ENCODE results near the gene ROBO3.

ROBO3 gene

DNA sequence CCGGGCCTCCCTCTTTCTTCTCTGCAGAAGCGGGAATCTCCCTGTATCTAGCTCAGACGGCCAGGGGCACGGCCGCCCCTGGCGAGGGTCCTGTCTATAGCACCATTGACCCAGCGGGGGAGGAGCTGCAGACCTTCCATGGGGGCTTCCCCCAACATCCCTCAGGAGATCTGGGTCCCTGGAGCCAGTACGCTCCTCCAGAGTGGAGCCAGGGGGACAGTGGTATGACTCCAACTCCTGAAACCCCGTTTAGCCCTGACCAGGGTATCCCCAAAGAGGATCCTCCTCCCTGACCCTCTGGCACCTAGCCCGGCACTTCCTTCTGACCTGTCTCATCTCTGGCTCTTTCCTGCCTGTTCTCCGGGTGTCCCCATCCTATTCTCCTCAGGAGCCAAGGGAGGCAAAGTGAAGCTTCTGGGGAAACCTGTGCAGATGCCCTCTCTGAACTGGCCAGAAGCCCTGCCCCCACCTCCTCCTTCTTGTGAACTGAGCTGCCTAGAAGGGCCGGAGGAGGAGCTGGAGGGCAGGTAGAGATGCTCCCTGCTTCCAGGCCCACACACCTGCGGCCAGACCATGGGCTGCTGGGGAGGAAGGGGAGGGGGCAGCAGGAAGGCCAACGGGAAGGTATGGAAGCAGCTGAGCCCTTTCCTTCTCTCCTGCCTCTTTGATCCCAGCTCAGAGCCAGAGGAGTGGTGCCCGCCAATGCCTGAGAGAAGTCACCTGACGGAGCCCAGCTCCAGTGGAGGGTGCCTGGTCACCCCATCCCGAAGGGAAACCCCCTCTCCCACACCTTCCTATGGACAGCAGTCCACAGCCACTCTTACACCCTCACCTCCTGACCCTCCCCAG, 12.9 kb downstream of the ROBO3 start:
- DNase-seq = no peak

DNA sequence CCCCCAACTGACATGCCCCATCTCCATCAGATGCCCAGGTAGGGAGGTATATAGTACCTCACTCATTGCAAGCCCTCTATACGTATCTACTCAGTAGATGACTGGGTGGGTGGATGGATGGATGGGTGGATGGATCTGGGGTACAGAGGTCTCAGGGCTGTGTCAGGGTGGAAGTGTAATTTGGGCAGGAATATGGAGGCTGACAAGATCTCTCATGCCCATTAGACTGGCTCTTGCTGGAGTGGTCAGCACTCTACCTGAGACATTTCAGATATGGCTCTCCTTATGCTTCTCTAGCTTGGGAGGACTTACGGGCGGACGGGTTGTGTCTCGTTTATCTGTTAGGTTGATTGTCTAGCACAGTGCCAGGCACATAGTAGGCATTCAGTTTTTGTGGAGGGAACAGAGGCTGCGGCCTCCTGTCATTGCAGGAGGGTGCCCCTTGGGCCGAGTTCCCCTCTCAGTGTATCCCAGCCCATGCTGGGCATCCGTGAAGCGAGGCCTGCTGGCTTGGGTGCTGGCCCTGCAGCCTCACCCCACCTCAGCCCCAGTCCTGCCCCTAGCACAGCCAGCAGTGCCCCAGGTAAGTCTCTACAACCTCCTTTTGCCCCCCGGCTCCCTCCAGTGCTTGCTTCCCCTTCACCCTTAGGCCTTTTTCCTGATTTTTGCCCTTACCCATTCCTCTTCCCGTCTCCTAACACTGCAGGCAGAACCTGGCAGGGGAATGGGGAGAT, 13.7 kb downstream of the ROBO3 start:
- no peak for DNase-seq

DNA sequence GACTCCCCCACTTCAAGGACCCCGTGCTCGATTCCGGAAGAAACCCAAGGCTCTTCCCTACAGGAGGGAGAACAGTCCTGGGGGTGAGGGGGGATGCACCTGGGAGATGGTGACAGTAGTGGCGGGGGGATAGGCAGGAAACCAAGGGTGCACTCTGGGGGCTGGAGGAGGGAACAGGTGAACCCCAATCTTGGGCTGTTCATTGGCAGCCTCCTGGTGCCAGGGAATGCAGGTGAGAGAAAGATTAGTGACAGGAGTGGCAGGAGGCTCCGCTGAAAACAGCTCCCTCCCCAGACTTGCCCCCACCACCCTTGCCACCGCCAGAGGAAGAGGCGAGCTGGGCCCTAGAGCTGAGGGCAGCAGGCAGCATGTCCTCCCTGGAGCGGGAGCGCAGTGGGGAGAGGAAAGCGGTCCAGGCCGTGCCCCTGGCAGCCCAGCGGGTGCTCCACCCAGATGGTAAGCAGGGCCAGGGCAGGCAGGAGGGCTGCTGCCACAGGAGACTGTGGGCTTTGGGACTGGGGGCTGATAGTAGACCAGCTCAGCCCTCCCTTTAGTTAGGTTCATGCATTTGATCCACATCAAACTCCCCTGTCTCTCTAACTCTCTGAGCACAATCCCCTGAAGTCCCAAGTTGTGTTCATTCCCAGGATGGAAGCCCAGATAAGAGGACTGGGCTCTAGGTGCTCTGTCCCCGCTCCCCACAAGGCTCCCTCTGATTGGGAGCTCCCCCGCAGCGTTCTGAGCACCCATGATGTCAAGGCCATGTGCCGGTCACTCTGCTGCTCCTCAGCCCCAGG, 14.5 kb downstream of the ROBO3 start:
- no peak for DNase-seq

DNA sequence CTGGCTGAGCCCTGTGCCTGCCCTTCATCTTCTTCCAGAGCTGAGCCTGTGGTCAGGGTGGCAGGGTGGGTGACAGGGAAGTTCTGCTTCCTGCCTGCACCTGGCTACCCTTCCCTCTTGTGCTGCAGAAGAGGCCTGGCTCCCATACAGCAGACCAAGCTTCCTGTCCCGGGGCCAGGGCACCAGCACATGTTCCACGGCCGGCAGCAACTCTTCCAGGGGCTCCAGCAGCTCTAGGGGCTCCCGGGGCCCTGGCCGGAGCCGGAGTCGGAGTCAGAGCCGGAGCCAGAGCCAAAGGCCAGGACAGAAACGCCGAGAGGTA, 15.0 kb downstream of the ROBO3 start:
- DNase-seq = no peak

DNA sequence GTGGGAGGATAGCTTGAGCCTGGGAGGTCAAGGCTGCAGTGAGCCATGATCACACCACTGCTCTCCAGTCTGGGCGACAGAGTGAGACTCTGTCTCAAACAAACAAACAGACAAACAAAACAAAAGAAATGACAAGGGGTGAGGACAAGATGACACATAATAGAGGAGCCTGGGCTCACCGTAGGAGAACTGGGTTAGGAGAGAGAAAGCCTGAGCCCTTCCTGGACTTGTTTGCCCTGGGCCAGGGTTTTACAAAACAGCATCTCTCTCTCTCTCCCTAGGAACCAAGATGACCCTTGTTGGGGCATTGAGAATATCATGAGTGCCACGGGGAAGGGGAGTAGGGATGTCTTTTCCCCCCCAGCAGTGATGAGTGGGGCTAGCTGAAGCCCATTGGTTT, 15.7 kb downstream of the ROBO3 start:
- no peak for DNase-seq

DNA sequence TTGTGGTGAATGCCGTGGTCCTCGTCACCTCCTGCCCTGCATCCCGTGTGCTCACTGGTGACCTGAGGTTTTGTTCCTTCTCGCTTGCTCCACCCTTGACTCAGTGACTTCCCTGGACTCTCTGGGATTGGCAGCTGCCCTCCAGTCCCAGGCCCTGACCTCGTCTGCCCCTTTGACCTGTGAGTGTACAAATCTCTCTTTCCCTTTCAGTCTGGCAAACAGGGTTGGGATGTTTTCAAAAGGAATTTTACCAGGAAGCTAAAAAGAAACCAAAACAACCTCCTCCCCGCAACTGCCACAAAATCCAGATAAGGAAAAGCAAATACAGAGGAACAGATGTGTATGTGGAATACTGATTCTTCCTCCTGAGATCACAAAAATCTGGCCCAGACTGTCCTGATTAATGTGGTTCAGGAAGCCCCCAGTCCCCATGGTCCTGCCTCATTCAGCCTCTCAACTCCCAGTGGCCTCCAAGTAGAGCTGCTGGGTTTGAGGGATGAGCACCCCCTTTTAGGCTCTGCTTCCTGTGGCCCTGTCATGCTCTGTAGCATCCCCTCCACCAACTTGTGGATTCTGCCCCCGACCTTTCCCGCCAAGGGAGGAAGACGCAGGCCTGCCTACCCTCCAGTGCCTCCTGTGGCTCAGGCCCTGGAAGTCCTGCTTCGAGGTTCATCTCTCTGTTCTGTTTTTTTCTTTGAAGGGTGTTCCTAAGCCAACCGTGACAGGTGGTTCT, 17.3 kb downstream of the ROBO3 start:
- DNase-seq = no peak

DNA sequence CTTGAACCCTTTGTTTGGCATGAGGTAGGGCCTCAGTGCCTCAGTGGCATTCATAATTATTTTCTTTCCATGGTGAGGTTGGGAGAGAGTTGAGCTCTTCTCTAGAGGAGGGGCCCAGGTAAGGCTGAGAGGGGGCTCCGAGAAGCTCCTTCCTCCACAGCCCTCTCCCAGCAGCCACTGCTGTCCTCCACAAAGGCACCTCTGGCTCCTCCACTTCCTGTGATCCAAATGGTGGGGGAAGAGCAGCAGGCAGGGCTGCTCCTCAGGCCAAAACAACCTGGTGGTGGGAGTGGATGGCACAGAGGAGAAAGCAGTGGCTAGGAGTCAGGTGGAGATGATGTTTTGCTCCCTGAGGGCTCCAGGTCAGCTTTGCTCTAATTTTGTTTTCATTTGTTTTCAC, 19.1 kb downstream of the ROBO3 start:
- DNase-seq = no peak

DNA sequence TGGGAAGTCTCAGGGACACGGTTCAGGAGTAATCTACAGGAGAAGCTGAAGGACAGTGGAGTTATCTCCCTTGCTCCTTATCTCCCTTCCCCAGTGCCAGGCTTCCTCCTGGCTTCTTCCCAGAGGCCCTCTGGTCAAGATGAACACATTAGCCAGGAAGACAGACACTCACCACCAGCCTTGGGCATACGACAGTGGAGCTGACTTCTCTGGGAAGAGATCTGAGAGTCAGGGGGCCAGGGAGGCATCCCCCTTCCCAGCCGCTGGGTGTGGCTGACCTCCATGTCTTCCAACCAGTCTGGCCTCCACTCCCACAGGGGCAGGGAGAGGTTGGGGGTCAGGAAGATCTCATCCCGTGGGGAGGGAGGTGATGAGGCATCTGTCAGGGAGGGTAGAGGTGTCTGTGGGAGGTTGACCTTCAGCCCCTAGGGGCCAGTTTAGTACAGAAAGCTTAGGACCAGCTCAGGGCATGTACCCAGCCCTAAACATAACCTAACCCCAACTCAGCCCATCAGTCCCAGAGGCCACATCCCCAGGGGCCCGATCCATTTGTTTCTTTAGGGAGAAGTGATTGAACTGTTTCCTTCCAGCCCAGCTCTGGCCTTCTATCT, 19.7 kb downstream of the ROBO3 start:
- no peak for DNase-seq

DNA sequence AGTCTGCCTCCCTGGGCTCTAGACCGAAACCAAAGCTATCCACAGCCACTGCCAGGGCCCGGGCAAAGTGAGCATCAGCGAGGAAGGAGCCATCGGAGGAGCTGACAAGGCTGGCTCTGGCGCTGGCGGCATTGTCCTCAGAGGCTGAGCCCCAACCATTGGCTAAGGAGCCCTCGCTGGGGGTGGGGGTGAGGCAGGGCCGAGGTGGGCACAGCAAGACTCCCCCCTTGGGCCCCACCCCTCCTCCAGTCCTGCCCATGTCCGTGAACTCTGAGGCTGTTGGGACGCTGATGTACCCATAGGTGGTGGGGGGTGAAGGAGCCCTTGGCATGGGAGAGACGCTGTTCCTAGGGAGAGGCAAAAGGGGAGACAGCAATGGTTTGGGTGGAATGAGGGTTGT, 21.2 kb downstream of the ROBO3 start:
- no peak for DNase-seq

DNA sequence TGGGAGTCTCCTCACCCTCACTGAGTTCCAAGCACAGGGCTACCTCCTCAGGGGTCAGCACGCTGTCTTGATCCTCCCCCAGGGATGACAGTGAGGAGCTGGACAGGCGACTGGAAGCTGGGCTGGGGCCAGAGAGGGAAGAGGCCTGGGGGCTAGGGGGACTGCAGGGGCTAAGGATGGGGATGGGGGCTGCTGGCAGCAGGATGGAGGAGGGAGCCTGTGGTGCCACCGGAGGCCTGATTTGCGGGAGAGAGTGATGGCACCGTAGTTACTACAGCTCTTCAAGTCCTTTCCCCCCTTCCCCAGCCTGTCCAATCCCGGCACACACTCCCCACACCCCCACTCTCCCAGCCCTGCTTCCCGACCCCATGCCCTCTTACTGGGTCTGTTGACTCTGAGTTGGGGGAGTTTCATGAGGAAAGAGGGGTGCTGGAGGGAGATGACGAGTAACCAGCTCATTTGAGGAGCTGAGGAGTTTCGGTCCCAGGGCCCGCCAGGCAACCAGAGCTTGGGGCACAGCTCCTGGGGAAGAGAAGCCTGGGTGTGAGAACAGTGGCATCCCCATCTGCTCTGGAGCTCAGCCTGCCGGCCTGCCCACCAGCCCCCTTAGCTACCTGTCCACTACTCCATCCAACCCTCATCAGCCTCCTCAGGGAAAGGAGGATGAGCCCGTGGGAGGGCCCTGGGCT, 21.9 kb downstream of the ROBO3 start:
- no peak for DNase-seq

DNA sequence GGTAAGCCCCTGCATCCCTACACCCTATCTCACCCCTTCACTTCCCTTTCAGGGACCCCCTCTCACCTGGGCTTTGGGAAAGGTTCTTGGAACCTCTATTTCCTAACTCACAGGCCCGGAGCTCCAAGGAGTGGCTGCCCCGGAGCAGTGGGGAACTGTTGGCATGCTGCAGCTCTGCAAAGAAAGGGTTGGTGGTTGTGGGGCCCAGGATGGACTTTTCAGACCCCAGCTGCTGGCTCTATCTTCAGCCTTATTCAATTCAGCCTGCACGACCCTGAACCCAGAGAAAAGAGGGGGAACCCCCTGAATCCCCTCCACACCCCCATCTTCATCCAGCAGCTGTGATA, 22.4 kb downstream of the ROBO3 start:
- no peak for DNase-seq

DNA sequence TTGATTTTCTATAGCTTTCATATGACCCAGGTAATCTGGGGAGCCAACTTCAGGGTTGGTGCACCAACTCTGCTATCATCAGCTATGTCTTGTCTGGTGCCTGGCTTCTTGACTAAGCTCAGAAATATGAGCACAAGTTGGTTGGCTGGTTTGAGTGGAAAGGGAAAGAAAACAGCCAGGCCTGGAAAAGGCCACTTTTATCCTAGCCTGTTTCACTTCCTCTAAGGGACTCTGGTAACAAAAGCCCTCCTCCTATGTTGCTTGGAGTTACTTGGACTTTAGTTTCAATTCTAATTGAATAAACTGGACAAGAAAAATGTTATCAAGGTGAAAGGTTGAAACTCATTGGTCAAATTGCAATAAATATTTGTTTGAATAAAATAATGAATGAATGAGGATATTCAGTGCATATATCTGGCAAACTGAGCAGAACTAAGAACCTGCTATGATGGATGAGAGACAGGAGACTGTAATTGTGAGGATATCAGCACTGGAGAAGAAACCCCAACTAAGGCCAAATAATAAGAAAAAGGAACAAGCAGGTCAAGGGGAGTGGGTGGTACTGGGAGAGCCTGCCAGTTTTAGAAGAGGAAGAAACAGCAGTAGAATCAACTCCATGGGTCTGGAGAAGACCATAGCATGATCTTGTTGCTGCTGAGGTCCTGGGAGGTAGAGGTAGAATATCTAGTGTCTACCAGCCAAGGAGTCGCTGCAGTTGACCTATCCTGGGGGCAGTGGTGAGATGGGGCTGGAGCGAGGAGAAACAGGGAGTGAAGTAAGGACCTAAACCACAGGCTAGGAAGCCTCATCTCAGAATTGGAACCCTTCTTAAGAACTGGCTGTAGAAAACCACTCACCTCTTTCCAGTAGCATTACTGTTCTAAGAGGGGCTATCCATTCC, 24.2 kb downstream of the ROBO3 start:
- DNase-seq = no peak

DNA sequence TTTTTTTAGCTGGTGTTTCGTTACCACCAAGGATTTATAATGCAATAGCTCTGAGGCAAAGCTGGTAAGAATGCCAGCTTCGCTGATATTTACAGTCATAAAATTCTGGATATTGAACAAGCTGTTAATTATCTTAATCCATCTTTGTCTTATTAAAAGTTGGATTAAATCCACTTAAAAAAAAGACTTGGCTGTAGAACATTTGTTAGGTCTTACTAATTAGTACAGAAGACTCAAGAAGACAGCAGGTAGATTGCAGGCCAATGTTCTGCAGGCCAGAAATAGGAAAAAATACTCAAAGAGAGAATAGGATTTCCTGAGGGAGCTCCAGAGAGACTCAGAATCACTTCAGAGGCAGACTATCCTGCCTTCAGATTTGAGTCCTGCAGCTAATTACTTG, 24.9 kb downstream of the ROBO3 start:
- no peak for DNase-seq

DNA sequence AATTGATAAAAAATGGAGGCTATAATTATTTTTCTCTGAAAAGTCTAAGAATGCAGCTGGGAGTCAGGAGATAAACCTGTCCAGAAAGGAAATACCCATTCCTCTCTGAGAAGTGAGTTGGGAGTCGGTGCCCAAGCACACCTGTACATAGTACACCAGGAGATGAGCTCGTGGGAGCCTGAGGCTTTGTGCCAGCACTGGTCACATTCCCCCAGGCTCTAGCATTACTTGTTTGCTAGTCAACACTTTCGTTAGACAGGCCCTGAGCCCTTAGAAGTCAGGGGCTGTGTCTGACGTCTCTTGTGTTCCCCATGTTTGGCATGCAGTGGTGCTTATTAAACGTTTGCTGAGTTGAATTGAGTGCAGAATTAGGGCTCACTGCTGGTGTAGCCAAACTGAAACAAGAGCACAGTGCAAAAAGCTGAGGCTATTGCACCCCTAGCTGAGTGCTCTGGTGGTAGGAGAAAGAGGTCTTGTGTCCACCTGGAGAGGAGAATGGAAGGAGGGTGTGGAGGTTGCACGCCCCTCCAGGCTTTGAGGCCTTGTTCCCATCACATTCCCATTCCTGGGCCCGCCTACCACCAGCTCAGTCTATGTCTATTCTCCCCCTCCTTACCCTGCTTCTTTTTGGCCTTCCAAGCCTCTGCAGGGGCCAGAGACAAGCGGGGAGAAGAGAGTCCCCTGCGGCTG, 25.6 kb downstream of the ROBO3 start:
- peak; percentile 21 for DNase-seq

DNA sequence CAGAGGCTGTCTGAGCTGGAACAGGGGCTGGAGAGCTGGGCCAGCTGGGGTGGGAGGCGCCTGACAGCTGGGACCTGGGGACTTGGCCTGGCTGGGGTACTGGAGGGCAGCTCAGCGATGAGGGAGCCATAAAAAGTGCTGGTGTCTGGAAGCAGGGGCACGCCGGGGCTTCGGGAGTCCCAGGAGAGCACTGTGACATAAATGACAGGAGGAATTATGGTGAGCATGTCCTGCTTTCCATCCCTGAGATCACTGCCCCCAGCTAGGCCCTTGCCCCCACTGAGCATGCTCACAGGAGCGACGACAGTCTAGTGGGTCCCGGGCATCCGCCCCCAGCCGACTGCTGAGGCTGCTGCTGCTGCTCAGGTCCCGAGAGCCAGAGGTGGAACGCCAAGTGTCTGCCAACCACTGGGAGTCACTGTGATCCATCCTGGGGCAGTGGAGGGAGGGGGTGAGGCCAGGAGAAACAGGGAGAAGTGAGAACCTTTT, 26.2 kb downstream of the ROBO3 start:
- DNase-seq = peak; percentile 10

DNA sequence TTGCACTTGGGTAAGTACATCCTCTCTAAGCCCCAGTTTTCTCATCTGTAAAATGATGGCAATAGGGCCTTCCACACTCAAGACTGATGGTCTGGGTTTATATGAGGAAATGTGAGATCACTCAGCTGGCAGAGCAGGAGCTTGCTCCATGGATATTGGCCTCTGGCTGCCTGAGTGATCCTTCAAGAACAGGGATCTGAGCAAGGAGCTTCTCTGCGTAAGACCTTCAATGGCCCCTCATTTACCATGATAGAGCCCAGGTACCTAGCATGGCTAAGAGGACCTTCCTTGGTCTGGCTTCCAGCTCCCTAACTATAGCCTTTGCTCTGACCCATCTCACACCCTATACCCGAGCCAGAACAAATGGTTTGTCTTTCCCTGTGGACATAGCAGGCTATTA, 26.9 kb downstream of the ROBO3 start:
- DNase-seq = peak; percentile 11

DNA sequence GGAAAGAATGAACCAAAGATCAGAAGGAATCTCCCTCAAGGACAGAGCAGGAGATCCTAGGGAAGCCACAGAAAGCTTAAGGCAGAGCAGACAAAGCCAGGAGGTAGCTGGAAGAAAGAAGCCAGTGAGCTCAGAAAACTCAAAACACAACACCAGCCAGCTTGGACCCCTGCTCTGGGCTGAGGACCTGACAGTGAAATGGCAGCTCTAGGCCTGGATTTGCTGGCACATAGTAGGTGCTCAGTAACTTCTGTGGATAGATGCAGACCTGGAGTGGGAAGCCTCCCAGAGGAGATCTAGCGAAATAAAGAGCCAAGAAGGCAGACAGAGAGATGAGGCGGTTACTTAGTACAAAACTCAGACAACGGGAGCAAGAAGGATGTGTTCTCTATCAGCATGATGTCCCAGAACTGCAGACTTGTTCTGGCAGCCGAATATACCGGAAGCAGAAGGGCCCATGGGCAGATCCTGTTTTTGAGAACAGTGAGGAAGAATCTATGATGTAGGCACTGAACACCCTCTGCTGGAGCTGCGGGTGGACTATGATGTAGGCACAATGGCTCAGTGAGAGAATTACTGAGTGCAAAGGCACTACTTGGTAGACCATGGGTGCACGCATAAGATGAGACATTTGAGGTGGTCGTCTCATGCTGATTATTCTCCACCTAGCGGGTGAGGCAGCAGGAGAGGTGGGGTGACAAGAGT, 27.7 kb downstream of the ROBO3 start:
- peak; percentile 9 for DNase-seq

DNA sequence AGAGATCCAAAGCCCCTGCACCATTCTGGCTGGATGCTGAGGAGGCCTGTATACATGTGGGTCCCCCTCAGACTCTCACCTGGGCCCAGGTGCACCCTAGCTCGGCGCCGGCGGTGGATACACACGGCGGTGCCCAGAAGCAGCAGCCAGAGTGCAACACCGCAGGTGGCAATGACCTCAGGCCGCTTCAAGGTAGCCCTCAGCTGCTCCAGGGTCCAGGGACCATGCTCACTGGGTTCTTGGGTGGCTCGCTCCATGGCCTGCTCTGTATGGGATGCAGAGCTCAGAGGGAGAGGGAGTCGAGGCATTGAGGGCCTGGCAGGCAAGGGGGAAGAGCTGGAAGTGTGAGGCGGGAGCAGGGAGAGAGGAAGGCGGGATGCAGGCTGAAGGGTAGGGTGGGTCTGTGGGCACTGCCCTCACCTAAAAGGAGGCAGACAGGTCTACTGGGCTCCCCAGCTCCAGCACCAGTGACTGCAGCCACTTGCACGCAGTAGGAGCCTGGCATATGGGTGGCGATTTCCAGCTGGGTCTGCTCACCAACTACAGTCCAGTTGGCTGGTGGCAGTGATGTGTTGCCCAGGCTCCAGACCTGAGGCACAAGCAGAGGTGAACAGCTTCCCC, 28.7 kb downstream of the ROBO3 start:
- DNase-seq = peak; percentile 7

All from stimulated activated CD8-positive, alpha-beta memory T cell treated with anti-CD3 and anti-CD28 coated beads, Interleukin-4, amount 100 ng/mL, for 48 hours (primary cell).